Measurements from ENCODE around the gene HOXA13. TPM values are rescaled to one million over a fixed set of nuclear protein-coding genes. Genes with fewer than 3 reads are reported as not detected.

HOXA13 gene
- total RNA-seq, 1 experiment from 2014 or later: 0.35 TPM

- no TSS peak for BruUV-seq (replicated peaks)
- Histone ChIP-seq H4K20me1 (ENCODE audit: insufficient read depth) (no peaks in the 10 kb centered on the region), H3K27me3 (ENCODE audit: insufficient read depth, low read depth) (no peaks in the 10 kb centered on the region), H2AFZ (no peak overlapping the region), H3K4me3 (no peak overlapping the region), H3K9me2 (ENCODE audit: insufficient read depth) (no peaks in the 10 kb centered on the region), H3K27ac (no peak overlapping the region), H3F3A (ENCODE audit: insufficient read depth, low read depth) (peaks cover 36% of the 10 kb centered on the region), H3K9me3 (ENCODE audit: insufficient read depth, low read depth) (no peaks in the 10 kb centered on the region), H3K4me1 (replicated peaks; ENCODE audit: insufficient read depth) (peaks cover 12% of the 10 kb centered on the region), H3K36me3 (ENCODE audit: low read depth) (no peaks in the 10 kb centered on the region), H3K4me2 (no peak overlapping the region), H3K79me2 (ENCODE audit: low read depth) (no peaks in the 10 kb centered on the region)
- intact Hi-C loops (cut with micrococcal nuclease; ENCODE audit: unreplicated experiment): loop anchor here (5.0 kb wide), 1 partner anchor 1290 kb away; no protein-coding TSS in a partner anchor
- no peak for DNase-seq
- TF ChIP-seq, protein P1, sequence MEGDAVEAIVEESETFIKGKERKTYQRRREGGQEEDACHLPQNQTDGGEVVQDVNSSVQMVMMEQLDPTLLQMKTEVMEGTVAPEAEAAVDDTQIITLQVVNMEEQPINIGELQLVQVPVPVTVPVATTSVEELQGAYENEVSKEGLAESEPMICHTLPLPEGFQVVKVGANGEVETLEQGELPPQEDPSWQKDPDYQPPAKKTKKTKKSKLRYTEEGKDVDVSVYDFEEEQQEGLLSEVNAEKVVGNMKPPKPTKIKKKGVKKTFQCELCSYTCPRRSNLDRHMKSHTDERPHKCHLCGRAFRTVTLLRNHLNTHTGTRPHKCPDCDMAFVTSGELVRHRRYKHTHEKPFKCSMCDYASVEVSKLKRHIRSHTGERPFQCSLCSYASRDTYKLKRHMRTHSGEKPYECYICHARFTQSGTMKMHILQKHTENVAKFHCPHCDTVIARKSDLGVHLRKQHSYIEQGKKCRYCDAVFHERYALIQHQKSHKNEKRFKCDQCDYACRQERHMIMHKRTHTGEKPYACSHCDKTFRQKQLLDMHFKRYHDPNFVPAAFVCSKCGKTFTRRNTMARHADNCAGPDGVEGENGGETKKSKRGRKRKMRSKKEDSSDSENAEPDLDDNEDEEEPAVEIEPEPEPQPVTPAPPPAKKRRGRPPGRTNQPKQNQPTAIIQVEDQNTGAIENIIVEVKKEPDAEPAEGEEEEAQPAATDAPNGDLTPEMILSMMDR (conservative IDR thresholded peaks at IDR 0.05): no peak
- TF ChIP-seq EZH2 (IDR thresholded peaks at IDR 0.05; ENCODE audit: low read depth): no peak
- ChIA-PET POLR2A (ENCODE audit: unreplicated experiment) (no interaction called here), CTCF (interaction anchor here (0.6 kb wide), 1 partner anchor 1253 kb away, joined by 3 read pairs; no protein-coding TSS in a partner anchor)
Measured at GRCh38 chr7:27182285-27182841, 17.5 kb downstream of the HOXA13 start.

- TF ChIP-seq, protein P1 (conservative IDR thresholded peaks at IDR 0.05): no peak
- TF ChIP-seq EZH2 (IDR thresholded peaks at IDR 0.05; ENCODE audit: low read depth): no peak
- no peaks in the 10 kb centered on the region for H3K9me3 ChIP-seq (ENCODE audit: insufficient read depth, low read depth)
- DNase-seq: no peak
- no peaks in the 10 kb centered on the region for H3K27me3 ChIP-seq (ENCODE audit: insufficient read depth, low read depth)
- POLR2A ChIA-PET (ENCODE audit: unreplicated experiment): no interaction called here
- peaks cover 31% of the 10 kb centered on the region for H3F3A ChIP-seq (ENCODE audit: insufficient read depth, low read depth)
- no peaks in the 10 kb centered on the region for H4K20me1 ChIP-seq (ENCODE audit: insufficient read depth)
- H3K4me1 ChIP-seq (replicated peaks; ENCODE audit: insufficient read depth): peaks cover 12% of the 10 kb centered on the region
- H3K36me3 ChIP-seq (ENCODE audit: low read depth): no peaks in the 10 kb centered on the region
- no peak overlapping the region for H3K4me3 ChIP-seq
- H3K27ac ChIP-seq: no peak overlapping the region
- intact Hi-C loops (cut with micrococcal nuclease; ENCODE audit: unreplicated experiment): loop anchor here (5.0 kb wide), 1 partner anchor 1290 kb away; no protein-coding TSS in a partner anchor
- no peaks in the 10 kb centered on the region for H3K79me2 ChIP-seq (ENCODE audit: low read depth)
- CTCF ChIA-PET: interaction anchor here (0.6 kb wide), 1 partner anchor 1253 kb away, joined by 3 read pairs; no protein-coding TSS in a partner anchor
- H3K9me2 ChIP-seq (ENCODE audit: insufficient read depth): no peaks in the 10 kb centered on the region
- BruUV-seq (replicated peaks): no TSS peak
- H3K4me2 ChIP-seq: no peak overlapping the region
- H2AFZ ChIP-seq: no peak overlapping the region
Measured at GRCh38 chr7:27181795-27182275, 18.1 kb downstream of the HOXA13 start.

DNA sequence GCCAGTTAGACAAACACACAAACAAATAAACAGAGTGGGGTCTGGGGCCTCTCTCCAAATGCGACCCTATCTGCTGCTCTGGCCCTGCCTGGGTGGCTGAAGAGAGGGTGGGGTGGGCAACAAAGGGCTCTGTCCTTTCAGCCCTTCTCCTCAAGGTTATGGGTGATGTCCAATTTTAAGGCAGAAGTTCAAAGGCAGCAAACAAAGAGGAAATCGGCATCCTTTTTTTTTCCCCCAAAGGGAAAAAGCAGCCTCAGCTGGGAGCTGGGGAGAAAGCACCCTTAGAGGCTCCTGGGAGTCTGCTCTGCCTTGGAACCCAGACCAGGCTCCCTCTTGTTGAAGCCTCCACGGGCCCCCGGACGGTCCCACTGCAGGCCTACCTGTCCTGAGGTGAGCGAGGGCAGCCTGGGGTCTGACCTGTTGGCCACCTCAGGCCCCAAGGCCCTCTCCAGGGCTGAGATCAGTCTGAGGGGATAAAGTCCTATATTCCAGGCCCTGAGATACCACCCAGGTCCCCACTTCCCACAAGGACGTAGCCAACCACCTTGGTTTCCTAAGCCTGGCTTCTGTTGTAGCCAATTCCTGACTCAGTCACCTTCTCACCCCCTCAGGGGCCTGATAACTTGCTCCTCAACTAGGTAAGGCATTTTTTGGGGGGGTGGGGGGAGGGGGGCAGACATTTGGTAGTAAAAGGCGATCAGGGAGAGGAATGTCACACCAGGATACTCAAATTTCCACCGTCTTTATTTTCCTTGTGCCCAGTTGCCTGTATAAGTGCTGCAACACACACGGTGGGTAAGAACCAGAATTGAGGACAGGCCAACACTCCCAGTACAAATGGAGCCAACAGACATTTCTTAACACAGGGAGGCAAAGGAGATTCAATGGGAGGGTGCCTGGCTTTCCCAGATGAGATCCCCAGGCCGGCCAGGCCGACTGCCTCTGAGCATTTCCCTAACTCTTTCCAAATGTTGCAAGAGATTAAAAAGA lies 19.2 kb downstream of the HOXA13 start:
- no peak for DNase-seq
- H3K4me2 ChIP-seq: no peak overlapping the region

More for the DNA sequence above, 19.2 kb downstream of the HOXA13 start:
- no peaks in the 10 kb centered on the region for H3K27me3 ChIP-seq (ENCODE audit: insufficient read depth, low read depth)
- POLR2A ChIA-PET (ENCODE audit: unreplicated experiment): no interaction called here
- H3K4me3 ChIP-seq: no peak overlapping the region
- H4K20me1 ChIP-seq (ENCODE audit: insufficient read depth): no peaks in the 10 kb centered on the region
- no peaks in the 10 kb centered on the region for H3K9me2 ChIP-seq (ENCODE audit: insufficient read depth)
- H3K27ac ChIP-seq: no peak overlapping the region
- CTCF ChIA-PET: interaction anchor here (1.1 kb wide), 1 partner anchor 20 kb away, joined by 12 read pairs; no protein-coding TSS in a partner anchor
- H3K9me3 ChIP-seq (ENCODE audit: insufficient read depth, low read depth): no peaks in the 10 kb centered on the region
- BruUV-seq (replicated peaks): no TSS peak
- H3F3A ChIP-seq (ENCODE audit: insufficient read depth, low read depth): peaks cover 20% of the 10 kb centered on the region
- intact Hi-C loops (cut with micrococcal nuclease; ENCODE audit: unreplicated experiment): loop anchor here (5.0 kb wide), 1 partner anchor 1288 kb away; no protein-coding TSS in a partner anchor
- TF ChIP-seq, protein P1 (conservative IDR thresholded peaks at IDR 0.05): no peak
- no peaks in the 10 kb centered on the region for H3K36me3 ChIP-seq (ENCODE audit: low read depth)
- H2AFZ ChIP-seq: no peak overlapping the region
- peaks cover 12% of the 10 kb centered on the region for H3K4me1 ChIP-seq (replicated peaks; ENCODE audit: insufficient read depth)
- H3K79me2 ChIP-seq (ENCODE audit: low read depth): no peaks in the 10 kb centered on the region
